ENCODE measurements around the gene PARM1.

PARM1 gene

GRCh38 chr4:74982546-74983252 lies 49.8 kb downstream of the PARM1 start:
- TF ChIP-seq YY2 (tag by site-specific recombination; IDR thresholded peaks at IDR 0.05) = no peak
- no peak overlapping the region for H3K27ac ChIP-seq (ENCODE audit: extremely low read depth, low read depth, low read length)
- H3K36me3 ChIP-seq (ENCODE audit: control insufficient read depth in 2 of 2, insufficient read depth in 1 of 2, low read length in 2 of 2) = no peaks in the 10 kb centered on the region
- H3K9me3 ChIP-seq (ENCODE audit: control insufficient read depth, insufficient read depth, low read depth, low read length) = no peaks in the 10 kb centered on the region
- no peak overlapping the region for H3K4me3 ChIP-seq (ENCODE audit: low read depth, low read length)
- ChIA-PET CTCF (interaction anchor here (0.6 kb wide), 1 partner anchor 131 kb away, joined by 3 read pairs; no protein-coding TSS in a partner anchor), POLR2A (no interaction called here)
- H3K4me1 ChIP-seq (ENCODE audit: control insufficient read depth, insufficient read depth, low read length) = no peaks in the 10 kb centered on the region

GRCh38 chr4:74983253-74983635 lies 50.3 kb downstream of the PARM1 start:
- H3K4me1 ChIP-seq (ENCODE audit: control insufficient read depth, insufficient read depth, low read length) = no peaks in the 10 kb centered on the region
- H3K36me3 ChIP-seq (ENCODE audit: control insufficient read depth in 2 of 2, insufficient read depth in 1 of 2, low read length in 2 of 2) = no peaks in the 10 kb centered on the region
- no peak overlapping the region for H3K27ac ChIP-seq (ENCODE audit: extremely low read depth, low read depth, low read length)
- CTCF ChIA-PET = no interaction called here
- no peaks in the 10 kb centered on the region for H3K9me3 ChIP-seq (ENCODE audit: control insufficient read depth, insufficient read depth, low read depth, low read length)
- TF ChIP-seq MZF1 (tag by site-specific recombination; IDR thresholded peaks at IDR 0.05; ENCODE audit: borderline replicate concordance) = no peak
- no peak for TF ChIP-seq ELK4 (IDR thresholded peaks at IDR 0.05; ENCODE audit: borderline replicate concordance, low read depth, low read length)
- no peak for TF ChIP-seq ZNF157 (tag by site-specific recombination; IDR thresholded peaks at IDR 0.05)
- TF ChIP-seq GLIS2 (tag by site-specific recombination; IDR thresholded peaks at IDR 0.05) = no peak
- TF ChIP-seq ZBTB21 (tag by site-specific recombination; IDR thresholded peaks at IDR 0.05) = peak; percentile 20; the same call in 1 of the 2 replicates
- no peak for TF ChIP-seq ZBTB17 (tag by site-specific recombination; IDR thresholded peaks at IDR 0.05)
- POLR2A ChIA-PET = no interaction called here
- H3K4me3 ChIP-seq (ENCODE audit: low read depth, low read length) = no peak overlapping the region

- H3K27ac ChIP-seq (ENCODE audit: extremely low read depth, low read depth, low read length) = no peak overlapping the region
- POLR2A ChIA-PET = no interaction called here
- CTCF ChIA-PET = no interaction called here
Measured at GRCh38 chr4:74990276-74990875, 57.5 kb downstream of the PARM1 start.

More at GRCh38 chr4:74990276-74990875, 57.5 kb downstream of the PARM1 start:
- Histone ChIP-seq H3K4me3 (ENCODE audit: low read depth, low read length) (no peak overlapping the region), H3K9me3 (ENCODE audit: control insufficient read depth, insufficient read depth, low read depth, low read length) (no peaks in the 10 kb centered on the region), H3K4me1 (ENCODE audit: control insufficient read depth, insufficient read depth, low read length) (no peaks in the 10 kb centered on the region), H3K36me3 (ENCODE audit: control insufficient read depth in 2 of 2, insufficient read depth in 1 of 2, low read length in 2 of 2) (no peaks in the 10 kb centered on the region)
- no peak for TF ChIP-seq EGR2 (tag by site-specific recombination; IDR thresholded peaks at IDR 0.05; ENCODE audit: low read depth)
- no peak for TF ChIP-seq ZNF449 (tag by site-specific recombination; IDR thresholded peaks at IDR 0.05)
- no peak for TF ChIP-seq PRDM2 (tag by site-specific recombination; IDR thresholded peaks at IDR 0.05; ENCODE audit: borderline replicate concordance)
- no peak for TF ChIP-seq ATF2 (tag by site-specific recombination; IDR thresholded peaks at IDR 0.05; ENCODE audit: low read depth)
- TF ChIP-seq PRDM6 (tag by site-specific recombination; IDR thresholded peaks at IDR 0.05) = no peak
